SK-N-SH (cell line): ENCODE results near the gene ALDH3A2. TPM values are rescaled to one million over a fixed set of nuclear protein-coding genes. Genes with fewer than 3 reads are reported as not detected.

Experiments
- CTCF ChIA-PET: fragments of 300-600, 350-600 bp; formaldehyde crosslinking; extraction: SDS; loops from one replicate; lab custom pipeline; 2021; lab: Yijun Ruan, JAX
- POLR2A ChIA-PET: fragments of 350-600 bp; sonication (Branson Sonifier 250); formaldehyde crosslinking; extraction: SDS; loops from one replicate; lab custom pipeline; 2020; ENCODE audit warnings: antibody characterized with exemption, inconsistent platforms; lab: Yijun Ruan, JAX
- DNase-seq: peaks from one replicate; pipeline ENCODE4 v3.0.0; 2012
- H2AFZ ChIP-seq: fragments of 200-600 bp; sonication (generic); 2 replicates; pipeline ENCODE4 v1.8.1; 2016; ENCODE audit warnings: antibody characterized with exemption, mild to moderate bottlenecking, low read depth
- H3F3A ChIP-seq: fragments of 200-600 bp; sonication (generic); replicated peaks from 2 replicates; pipeline ENCODE3; 2016; ENCODE audit warnings: antibody characterized with exemption, mild to moderate bottlenecking; ENCODE audit not compliant: insufficient read depth
- H3K27ac ChIP-seq, 2 experiments: fragments of 200-500 bp in 1 of 2; fragments of 200-600 bp in 1 of 2; sonication (Bioruptor generic) in 1 of 2; sonication (generic), shearing (Covaris generic) in 1 of 2; 2 replicates each; pipeline versions ENCODE4 v1.5.1 to v1.6.1; 2014 to 2016; ENCODE audit warnings: low read depth in 2 of 2, inconsistent platforms in 1 of 2, low read length in 1 of 2, mild to moderate bottlenecking in 1 of 2, mixed read lengths in 1 of 2
- H3K27me3 ChIP-seq: fragments of 200-600 bp; sonication (generic), shearing (Covaris generic); 2 replicates; pipeline ENCODE4 v1.6.1; 2016; ENCODE audit warnings: mixed run types; ENCODE audit not compliant: insufficient read depth
- H3K36me3 ChIP-seq, 2 experiments: fragments of 200-500 bp in 1 of 2; fragments of 200-600 bp in 1 of 2; sonication (Bioruptor generic) in 1 of 2; sonication (generic) in 1 of 2; replicated peaks in 1 of 2; 2 replicates each; pipeline versions ENCODE3 to v1.5.1; 2014 to 2016; ENCODE audit warnings: low read length in 1 of 2, mild to moderate bottlenecking in 1 of 2; ENCODE audit not compliant: insufficient read depth in 2 of 2, control insufficient read depth in 1 of 2
- H3K4me1 ChIP-seq, 2 experiments: fragments of 200-500 bp in 1 of 2; fragments of 200-600 bp in 1 of 2; sonication (Bioruptor generic) in 1 of 2; sonication (generic), shearing (Covaris generic) in 1 of 2; 2 replicates each; pipeline versions ENCODE4 v1.5.1 to v1.6.1; 2014 to 2016; ENCODE audit warnings: low read depth in 1 of 2, low read length in 1 of 2, mixed run types in 1 of 2; ENCODE audit not compliant: insufficient read depth in 2 of 2, control insufficient read depth in 1 of 2
- H3K4me2 ChIP-seq: fragments of 200-600 bp; sonication (generic), shearing (Covaris generic); 2 replicates; pipeline ENCODE4 v1.6.1; 2017; ENCODE audit warnings: mixed run types
- H3K4me3 ChIP-seq, 2 experiments: fragments of 200-500 bp in 1 of 2; fragments of 200-600 bp in 1 of 2; sonication (Bioruptor generic) in 1 of 2; sonication (generic), shearing (Covaris generic) in 1 of 2; 2 replicates each; pipeline versions ENCODE4 v1.5.1 to v1.8.1; 2014 to 2016; ENCODE audit warnings: low read depth in 2 of 2, inconsistent platforms in 1 of 2, low read length in 1 of 2, mild to moderate bottlenecking in 1 of 2, mixed read lengths in 1 of 2, moderate library complexity in 1 of 2
- H3K79me2 ChIP-seq: fragments of 200-600 bp; sonication (generic); 2 replicates; pipeline ENCODE4 v1.8.1; 2017; ENCODE audit warnings: mild to moderate bottlenecking; ENCODE audit not compliant: insufficient read depth
- H3K9ac ChIP-seq: fragments of 200-600 bp; sonication (generic); 2 replicates; pipeline ENCODE4 v1.6.1; 2017; ENCODE audit warnings: mixed run types
- H3K9me2 ChIP-seq: fragments of 200-600 bp; sonication (generic); 2 replicates; pipeline ENCODE4 v1.6.1; 2017; ENCODE audit warnings: mixed run types
- H3K9me3 ChIP-seq: fragments of 200-600 bp; sonication (generic); 2 replicates; pipeline ENCODE4 v1.6.1; 2017; ENCODE audit warnings: mixed run types, mild to moderate bottlenecking, moderate library complexity
- H4K20me1 ChIP-seq: fragments of 200-600 bp; sonication (generic); 2 replicates; pipeline ENCODE4 v1.6.1; 2017; ENCODE audit warnings: mild to moderate bottlenecking, mixed run types; ENCODE audit not compliant: insufficient read depth
- CTCF ChIP-seq: fragments of 200-600 bp; sonication (generic); IDR thresholded peaks from 2 replicates; pipeline ENCODE4 v1.6.1; 2017; ENCODE audit warnings: antibody characterized with exemption, mild to moderate bottlenecking, moderate library complexity
- ELF1 ChIP-seq: IDR thresholded peaks from 2 replicates; pipeline ENCODE4 v1.4.0; 2012
- EP300 ChIP-seq, 2 experiments: IDR thresholded peaks; 2 replicates each; pipeline versions ENCODE4 v1.4.0 to v1.6.1; 2012; ENCODE audit warnings: borderline replicate concordance in 1 of 2, low read depth in 1 of 2, low read length in 1 of 2
- FOSL2 ChIP-seq: IDR thresholded peaks from 2 replicates; pipeline ENCODE4 v1.4.0; 2012; ENCODE audit warnings: low read depth, mild to moderate bottlenecking, moderate library complexity, borderline replicate concordance
- FOXM1 ChIP-seq: IDR thresholded peaks from 2 replicates; pipeline ENCODE4 v1.4.0; 2012; ENCODE audit warnings: low read depth, mild to moderate bottlenecking
- JUND ChIP-seq: IDR thresholded peaks from 2 replicates; pipeline ENCODE4 v1.4.0; 2012
- MAX ChIP-seq: IDR thresholded peaks from 2 replicates; pipeline ENCODE4 v1.4.0; 2012; ENCODE audit warnings: low read depth
- NFIC ChIP-seq: IDR thresholded peaks from 2 replicates; pipeline ENCODE4 v1.4.0; 2012; ENCODE audit warnings: borderline replicate concordance
- NRF1 ChIP-seq: IDR thresholded peaks from 2 replicates; pipeline ENCODE4 v1.6.1; 2012; ENCODE audit warnings: low read depth, mild to moderate bottlenecking, low read length
- PBX3 ChIP-seq: IDR thresholded peaks from 2 replicates; pipeline ENCODE4; 2012
- RAD21 ChIP-seq: IDR thresholded peaks from 2 replicates; pipeline ENCODE4 v1.6.1; 2012; ENCODE audit warnings: mild to moderate bottlenecking, low read length
- RXRA ChIP-seq: IDR thresholded peaks from 2 replicates; pipeline ENCODE4 v1.4.0; 2012; ENCODE audit warnings: low read depth, mild to moderate bottlenecking, borderline replicate concordance
- SIN3A ChIP-seq: IDR thresholded peaks from 2 replicates; pipeline ENCODE4 v1.6.1; 2012; ENCODE audit warnings: low read depth, mild to moderate bottlenecking, low read length, moderate library complexity, borderline replicate concordance
- TAF1 ChIP-seq: IDR thresholded peaks from 2 replicates; pipeline ENCODE4 v1.6.1; 2012; ENCODE audit warnings: low read depth, mild to moderate bottlenecking, low read length, moderate library complexity, borderline replicate concordance
- USF1 ChIP-seq: IDR thresholded peaks from 2 replicates; pipeline ENCODE4 v1.4.0; 2012; ENCODE audit warnings: low read depth, borderline replicate concordance
- WGBS: methylation state at CpG from one replicate; pipeline ENCODE4 v1.1.6; 2017; ENCODE audit warnings: low lambda C conversion rate; 5-methylcytosine and 5-hydroxymethylcytosine counted together
- polyA plus RNA-seq, 3 experiments: library from polyadenylated mRNA; depleted of rRNA; stranded (reverse); fragments of >200 nt; gene quantifications; 2 replicates each; pipeline ENCODE4 v1.2.3, GENCODE V29; 2012
- TF ChIP-seq, protein P1 (sequence below): fragments of 150-350 bp; IDR thresholded peaks from 2 replicates; pipeline ENCODE4 v1.6.1; 2017; ENCODE audit warnings: antibody characterized with exemption, low read length, low read depth, borderline replicate concordance
- TF ChIP-seq, protein P2 (sequence below): fragments of 150-350 bp; IDR thresholded peaks from 2 replicates; pipeline ENCODE4 v1.6.1; 2016; ENCODE audit warnings: mild to moderate bottlenecking, low read depth, low read length

The ALDH3A2 gene
- polyA plus RNA-seq, 1 of the 3 experiments (the other 2 are of a cell fraction), result 16.6 TPM

GRCh38 chr17:19713901-19714361, 65.4 kb downstream of the ALDH3A2 start:
- H3K4me3 ChIP-seq, result no peak overlapping the region
- H3K27me3 ChIP-seq, result no peaks in the 10 kb centered on the region
- H3K4me2 ChIP-seq, result no peak overlapping the region
- no peaks in the 10 kb centered on the region for H3K36me3 ChIP-seq
- TF ChIP-seq, protein P1, sequence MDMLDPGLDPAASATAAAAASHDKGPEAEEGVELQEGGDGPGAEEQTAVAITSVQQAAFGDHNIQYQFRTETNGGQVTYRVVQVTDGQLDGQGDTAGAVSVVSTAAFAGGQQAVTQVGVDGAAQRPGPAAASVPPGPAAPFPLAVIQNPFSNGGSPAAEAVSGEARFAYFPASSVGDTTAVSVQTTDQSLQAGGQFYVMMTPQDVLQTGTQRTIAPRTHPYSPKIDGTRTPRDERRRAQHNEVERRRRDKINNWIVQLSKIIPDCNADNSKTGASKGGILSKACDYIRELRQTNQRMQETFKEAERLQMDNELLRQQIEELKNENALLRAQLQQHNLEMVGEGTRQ, result no peak
- no peak for TF ChIP-seq CTCF
- no peak for TF ChIP-seq RXRA
- no peak for TF ChIP-seq RAD21
- TF ChIP-seq MAX, result no peak
- TF ChIP-seq TAF1, result no peak
- no peak for TF ChIP-seq SIN3A
- TF ChIP-seq FOXM1, result no peak
- no peak for TF ChIP-seq USF1
- no peak for TF ChIP-seq FOSL2
- TF ChIP-seq, protein P2, sequence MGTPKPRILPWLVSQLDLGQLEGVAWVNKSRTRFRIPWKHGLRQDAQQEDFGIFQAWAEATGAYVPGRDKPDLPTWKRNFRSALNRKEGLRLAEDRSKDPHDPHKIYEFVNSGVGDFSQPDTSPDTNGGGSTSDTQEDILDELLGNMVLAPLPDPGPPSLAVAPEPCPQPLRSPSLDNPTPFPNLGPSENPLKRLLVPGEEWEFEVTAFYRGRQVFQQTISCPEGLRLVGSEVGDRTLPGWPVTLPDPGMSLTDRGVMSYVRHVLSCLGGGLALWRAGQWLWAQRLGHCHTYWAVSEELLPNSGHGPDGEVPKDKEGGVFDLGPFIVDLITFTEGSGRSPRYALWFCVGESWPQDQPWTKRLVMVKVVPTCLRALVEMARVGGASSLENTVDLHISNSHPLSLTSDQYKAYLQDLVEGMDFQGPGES, result no peak
- TF ChIP-seq EP300 (IDR thresholded peaks at IDR 0.05; ENCODE audit: borderline replicate concordance in 1 of 2, low read depth in 1 of 2, low read length in 1 of 2), result no peak
- TF ChIP-seq PBX3, result no peak
- TF ChIP-seq JUND, result no peak
- TF ChIP-seq NFIC, result no peak
- no peak for TF ChIP-seq ELF1
- TF ChIP-seq NRF1, result no peak
- TF ChIP-seq, all 33 proteins: peak for 0
- Histone ChIP-seq H3K9me3 (no peaks in the 10 kb centered on the region), H3F3A (no peaks in the 10 kb centered on the region), H3K9me2 (no peaks in the 10 kb centered on the region), H3K79me2 (no peaks in the 10 kb centered on the region), H3K9ac (no peak overlapping the region), H3K4me1 (peaks cover 0 to 7% of the 10 kb centered on the region in 2 experiments; a peak in 1 of 4 replicates), H3K27ac (no peak overlapping the region), H4K20me1 (no peaks in the 10 kb centered on the region), H2AFZ (no peak overlapping the region)
- WGBS, result 97% methylated on average over 24 of the region's 28 CpGs
- DNase-seq, result no peak
- POLR2A ChIA-PET, result no interaction called here
- CTCF ChIA-PET, result interaction anchor here (2.6 kb wide), 1 partner anchor 31 kb away, joined by 9 read pairs; no protein-coding TSS in a partner anchor
